HUES6 (cell line): Measurements from ENCODE around the gene MYO15B.

Source experiments
- H3K27ac ChIP-seq: 2 replicates; pipeline ENCODE4 v1.7.0; 2013; ENCODE audit warnings: low read depth, mild to moderate bottlenecking, low read length, inconsistent platforms
- H3K27me3 ChIP-seq: 2 replicates; pipeline ENCODE4 v1.6.1; 2013; ENCODE audit warnings: low read length; ENCODE audit not compliant: control insufficient read depth, insufficient read depth
- H3K36me3 ChIP-seq: 2 replicates; pipeline ENCODE4 v1.6.1; 2013; ENCODE audit warnings: low read length; ENCODE audit not compliant: control insufficient read depth, insufficient read depth
- H3K4me1 ChIP-seq: 2 replicates; pipeline ENCODE4 v1.6.1; 2013; ENCODE audit warnings: low read length; ENCODE audit not compliant: control insufficient read depth, insufficient read depth
- H3K4me3 ChIP-seq: 2 replicates; pipeline ENCODE4 v1.5.1; 2013; ENCODE audit warnings: low read depth, low read length
- H3K9ac ChIP-seq: one replicate; pipeline ENCODE4 v1.6.1; 2013; ENCODE audit warnings: mild to moderate bottlenecking, low read length
- H3K9me3 ChIP-seq: 2 replicates; pipeline ENCODE4 v1.6.1; 2013; ENCODE audit warnings: low read depth, low read length; ENCODE audit not compliant: control insufficient read depth, insufficient read depth

Gene MYO15B

DNA sequence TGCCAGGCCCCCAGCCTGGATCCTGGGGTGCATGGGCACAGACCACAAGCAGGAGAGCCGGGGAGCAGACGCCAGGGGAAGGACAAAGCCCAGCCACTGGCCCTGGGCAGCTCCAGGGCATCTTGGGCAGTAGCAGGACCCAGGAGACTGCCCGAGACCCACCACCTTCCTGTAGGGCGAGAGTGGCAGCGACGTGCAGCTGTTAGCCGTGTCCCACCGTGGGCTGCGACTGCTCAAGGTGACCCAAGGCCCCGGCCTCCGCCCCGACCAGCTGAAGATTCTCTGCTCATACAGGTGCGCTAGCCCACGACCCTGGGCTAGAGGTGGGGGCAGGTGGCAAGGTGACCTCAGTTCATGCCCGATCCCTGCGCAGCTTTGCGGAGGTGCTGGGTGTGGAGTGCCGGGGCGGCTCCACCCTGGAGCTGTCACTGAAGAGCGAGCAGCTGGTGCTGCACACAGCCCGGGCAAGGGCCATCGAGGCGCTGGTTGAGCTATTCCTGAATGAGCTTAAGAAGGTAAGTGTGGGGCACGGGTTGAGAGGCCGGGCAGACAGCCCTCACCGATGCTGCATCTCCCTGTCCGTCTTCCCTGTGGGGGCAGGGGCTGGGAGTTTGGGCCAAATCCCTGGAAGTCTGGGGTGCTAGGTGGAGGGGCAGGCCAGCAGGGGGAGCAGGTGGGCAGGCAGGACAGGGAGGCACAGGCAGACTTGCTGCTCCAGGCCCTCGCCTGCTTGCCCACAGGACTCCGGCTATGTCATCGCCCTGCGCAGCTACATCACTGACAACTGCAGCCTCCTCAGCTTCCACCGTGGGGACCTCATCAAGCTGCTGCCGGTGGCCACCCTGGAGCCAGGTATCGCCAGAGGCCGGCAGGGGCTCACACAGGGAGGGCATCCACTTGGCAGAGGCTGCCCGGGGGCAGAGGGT is 32.2 kb downstream of the MYO15B start:
- H3K27me3 ChIP-seq = no peaks in the 10 kb centered on the region
- no peak overlapping the region for H3K4me3 ChIP-seq
- no peak overlapping the region for H3K9ac ChIP-seq
- no peak overlapping the region for H3K27ac ChIP-seq
- no peaks in the 10 kb centered on the region; the same call in 1 of the 2 replicates for H3K36me3 ChIP-seq
- H3K9me3 ChIP-seq = no peaks in the 10 kb centered on the region
- no peaks in the 10 kb centered on the region for H3K4me1 ChIP-seq

DNA sequence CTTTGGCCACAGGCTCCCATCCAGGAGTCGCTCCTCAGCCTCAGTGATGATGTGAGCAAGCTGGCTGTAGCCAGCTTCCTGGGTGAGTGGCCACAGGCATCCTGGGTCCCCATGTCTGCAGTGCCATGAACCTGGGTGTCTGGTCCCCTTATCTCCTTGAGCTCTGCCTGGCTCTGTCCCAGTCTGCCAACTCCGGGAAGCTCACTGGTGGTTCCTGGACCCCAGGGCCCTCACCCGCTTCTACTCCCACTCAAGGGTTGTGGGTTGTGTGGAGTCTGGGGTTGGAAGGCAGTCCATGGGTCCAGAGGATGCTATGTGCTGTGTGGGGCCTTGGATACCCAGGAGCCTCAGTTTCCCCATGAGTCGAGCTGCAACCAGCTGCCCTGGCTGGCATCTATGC is 33.9 kb downstream of the MYO15B start:
- no peaks in the 10 kb centered on the region for H3K27me3 ChIP-seq
- H3K36me3 ChIP-seq = peaks cover 8% of the 10 kb centered on the region; the same call in 1 of the 2 replicates
- no peaks in the 10 kb centered on the region for H3K4me1 ChIP-seq
- no peak overlapping the region for H3K27ac ChIP-seq
- no peaks in the 10 kb centered on the region for H3K9me3 ChIP-seq
- no peak overlapping the region for H3K9ac ChIP-seq
- no peak overlapping the region for H3K4me3 ChIP-seq

- Histone ChIP-seq H3K36me3 (peaks cover 13% of the 10 kb centered on the region; the same call in 1 of the 2 replicates), H3K4me3 (no peak overlapping the region), H3K27me3 (no peaks in the 10 kb centered on the region)
Observed at GRCh38 chr17:75622076-75622475, 34.5 kb downstream of the MYO15B start.

GRCh38 chr17:75622771-75623273 is 35.2 kb downstream of the MYO15B start:
- no peaks in the 10 kb centered on the region for H3K4me1 ChIP-seq
- no peak overlapping the region for H3K4me3 ChIP-seq
- H3K9me3 ChIP-seq = no peaks in the 10 kb centered on the region
- H3K36me3 ChIP-seq = peaks cover 17% of the 10 kb centered on the region
- no peak overlapping the region for H3K9ac ChIP-seq
- no peak overlapping the region for H3K27ac ChIP-seq
- no peaks in the 10 kb centered on the region for H3K27me3 ChIP-seq

More at GRCh38 chr17:75622076-75622475, 34.5 kb downstream of the MYO15B start:
- Histone ChIP-seq H3K9ac (no peak overlapping the region), H3K4me1 (no peaks in the 10 kb centered on the region), H3K27ac (no peak overlapping the region), H3K9me3 (no peaks in the 10 kb centered on the region)

DNA sequence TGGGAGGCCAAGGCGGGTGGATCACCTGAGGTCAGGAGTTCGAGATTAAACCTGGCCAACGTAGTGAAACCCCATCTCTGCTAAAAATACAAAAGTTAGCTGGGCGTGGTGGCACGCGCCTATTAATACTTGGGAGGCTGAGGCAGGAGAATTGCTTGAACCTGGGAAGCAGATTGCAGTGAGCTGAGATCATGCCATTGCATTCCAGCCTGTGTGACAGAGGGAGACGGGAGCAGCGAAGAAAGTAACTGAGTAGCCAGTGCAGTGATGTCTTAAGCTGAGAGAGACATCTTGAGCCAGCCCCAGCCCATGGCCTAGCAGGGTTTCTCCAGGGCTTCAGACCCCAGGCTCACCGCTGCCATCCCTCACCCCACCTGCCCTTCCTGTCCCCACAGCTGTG is 35.8 kb downstream of the MYO15B start:
- Histone ChIP-seq H3K27ac (no peak overlapping the region), H3K36me3 (peaks cover 22% of the 10 kb centered on the region), H3K27me3 (no peaks in the 10 kb centered on the region), H3K4me1 (no peaks in the 10 kb centered on the region), H3K4me3 (no peak overlapping the region), H3K9ac (no peak overlapping the region), H3K9me3 (no peaks in the 10 kb centered on the region)

GRCh38 chr17:75624021-75624420 is 36.4 kb downstream of the MYO15B start:
- no peak overlapping the region for H3K4me3 ChIP-seq
- H3K9ac ChIP-seq = no peak overlapping the region
- H3K9me3 ChIP-seq = no peaks in the 10 kb centered on the region
- H3K36me3 ChIP-seq = peaks cover 22% of the 10 kb centered on the region
- no peaks in the 10 kb centered on the region for H3K27me3 ChIP-seq
- H3K4me1 ChIP-seq = no peaks in the 10 kb centered on the region
- H3K27ac ChIP-seq = no peak overlapping the region

DNA sequence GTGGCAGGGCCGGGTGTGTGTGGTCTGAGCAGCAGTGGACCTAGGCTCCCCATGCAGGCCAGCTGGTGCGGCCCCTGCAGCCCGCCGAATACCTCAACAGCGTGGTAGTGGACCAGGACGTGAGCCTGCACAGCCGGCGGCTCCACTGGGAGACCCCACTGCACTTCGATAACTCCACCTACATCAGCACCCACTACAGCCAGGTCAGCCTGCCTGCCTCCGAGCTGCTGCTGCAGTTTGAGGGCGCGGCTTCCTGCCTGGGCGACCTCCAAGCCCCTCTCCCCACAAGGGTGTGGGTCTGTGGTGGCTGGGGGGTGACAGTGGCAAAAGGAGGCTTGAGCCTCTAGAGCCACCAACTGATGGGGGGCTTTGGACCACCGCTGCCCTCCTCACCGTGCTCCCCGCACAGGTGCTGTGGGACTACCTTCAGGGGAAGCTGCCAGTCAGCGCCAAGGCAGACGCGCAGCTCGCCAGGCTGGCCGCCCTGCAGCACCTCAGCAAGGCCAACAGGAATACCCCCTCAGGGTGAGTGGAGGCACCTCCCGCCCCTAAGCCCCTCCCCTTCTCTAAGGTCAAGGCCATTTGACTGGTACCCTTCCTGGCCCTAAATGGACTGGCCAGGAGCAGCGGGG is 37.2 kb downstream of the MYO15B start:
- Histone ChIP-seq H3K36me3 (peaks cover 22% of the 10 kb centered on the region), H3K27ac (no peak overlapping the region)

GRCh38 chr17:75625813-75626486 is 38.4 kb downstream of the MYO15B start:
- Histone ChIP-seq H3K27me3 (no peaks in the 10 kb centered on the region), H3K9me3 (no peaks in the 10 kb centered on the region), H3K27ac (no peak overlapping the region), H3K4me1 (no peaks in the 10 kb centered on the region), H3K36me3 (peaks cover 30% of the 10 kb centered on the region), H3K9ac (no peak overlapping the region), H3K4me3 (no peak overlapping the region)

More for the DNA sequence above, 37.2 kb downstream of the MYO15B start:
- H3K9ac ChIP-seq = no peak overlapping the region
- H3K27me3 ChIP-seq = no peaks in the 10 kb centered on the region
- no peak overlapping the region for H3K4me3 ChIP-seq
- H3K4me1 ChIP-seq = no peaks in the 10 kb centered on the region
- H3K9me3 ChIP-seq = no peaks in the 10 kb centered on the region

- H3K36me3 ChIP-seq = peaks cover 34% of the 10 kb centered on the region
- H3K27me3 ChIP-seq = no peaks in the 10 kb centered on the region
- H3K4me3 ChIP-seq = no peak overlapping the region
- H3K9ac ChIP-seq = no peak overlapping the region
- no peak overlapping the region for H3K27ac ChIP-seq
- no peaks in the 10 kb centered on the region for H3K4me1 ChIP-seq
- H3K9me3 ChIP-seq = no peaks in the 10 kb centered on the region
Observed at GRCh38 chr17:75626496-75627038, 39.0 kb downstream of the MYO15B start.

- Histone ChIP-seq H3K27me3 (no peaks in the 10 kb centered on the region), H3K4me1 (no peaks in the 10 kb centered on the region), H3K36me3 (peaks cover 39% of the 10 kb centered on the region), H3K9ac (no peak overlapping the region), H3K27ac (no peak overlapping the region), H3K4me3 (no peak overlapping the region), H3K9me3 (no peaks in the 10 kb centered on the region)
Observed at GRCh38 chr17:75627094-75627493, 39.5 kb downstream of the MYO15B start.
